K562 (cell line): Measurements from ENCODE around the gene HIVEP1. TPM values are rescaled to one million over a fixed set of nuclear protein-coding genes. Genes with fewer than 3 reads are reported as not detected.
A peak's percentile ranks its signal among the peaks of the same experiment; 100 is the strongest.

Source experiments
- ATF1 ChIP-seq, 2 experiments: fragments of 450-650 bp in 1 of 2; IDR thresholded peaks; 2 replicates each; pipeline ENCODE4 v1.6.1; 2016; ENCODE audit warnings: missing compliant biosample characterization in 1 of 2, missing genetic modification characterization in 1 of 2
- E2F6 ChIP-seq, 2 experiments: IDR thresholded peaks; 2 replicates each; pipeline ENCODE4 v1.6.1; 2011; ENCODE audit warnings: borderline replicate concordance in 1 of 2, control low read depth in 1 of 2, low read depth in 1 of 2, low read length in 1 of 2, mild to moderate bottlenecking in 1 of 2, mixed read lengths in 1 of 2, moderate library complexity in 1 of 2; ENCODE audit not compliant: insufficient read depth in 1 of 2, insufficient read length in 1 of 2, poor library complexity in 1 of 2, severe bottlenecking in 1 of 2; ENCODE audit errors: extremely low read depth in 1 of 2
- HOXB6 ChIP-seq: fragments of 250-450 bp; sonication (Bioruptor Pico); IDR thresholded peaks from 2 replicates; pipeline ENCODE4 v1.5.1; 2022; ENCODE audit warnings: mild to moderate bottlenecking, borderline replicate concordance
- KDM1A ChIP-seq, 2 experiments: fragments of 450-650 bp; IDR thresholded peaks; 2 replicates each; pipeline ENCODE4 v1.6.1; 2016; ENCODE audit warnings: mild to moderate bottlenecking in 2 of 2
- MEF2A ChIP-seq: IDR thresholded peaks from 2 replicates; pipeline ENCODE4 v1.6.1; 2011; ENCODE audit warnings: low read depth, mild to moderate bottlenecking, low read length, moderate library complexity; ENCODE audit not compliant: control insufficient read depth
- POLR2H ChIP-seq: IDR thresholded peaks from 2 replicates; pipeline ENCODE4 v1.6.1; 2016; ENCODE audit warnings: missing genetic modification characterization, low read depth, mild to moderate bottlenecking, control low read depth, missing compliant biosample characterization, moderate library complexity
- SAFB ChIP-seq: fragments of 200-400 bp; formaldehyde crosslinking; IDR thresholded peaks from 2 replicates; pipeline ENCODE4 v1.6.1; 2017; ENCODE audit warnings: low read depth, low read length, borderline replicate concordance
- SAP30 ChIP-seq: fragments of 200-600 bp; sonication (generic); IDR thresholded peaks from 2 replicates; pipeline ENCODE4 v1.6.1; 2012; ENCODE audit warnings: borderline replicate concordance, low read depth, mild to moderate bottlenecking, moderate library complexity, low read length, control low read depth, inconsistent platforms; ENCODE audit not compliant: insufficient read depth, poor library complexity, severe bottlenecking
- SMARCA5 ChIP-seq: fragments of 450-650 bp; IDR thresholded peaks from 2 replicates; pipeline ENCODE4 v1.6.1; 2016
- SP1 ChIP-seq: sonication (generic); formaldehyde crosslinking; IDR thresholded peaks from 2 replicates; pipeline ENCODE4 v1.8.1; 2022; ENCODE audit warnings: mild to moderate bottlenecking, missing genetic modification reagents
- STAG1 ChIP-seq: sonication (generic); formaldehyde crosslinking; IDR thresholded peaks from 2 replicates; pipeline ENCODE4 v1.5.0; 2020; ENCODE audit warnings: missing genetic modification reagents, borderline replicate concordance
- STAT5B ChIP-seq: fragments of 250-450 bp; sonication (Bioruptor Pico); IDR thresholded peaks from 2 replicates; pipeline ENCODE4 v1.8.0; 2021; ENCODE audit warnings: mild to moderate bottlenecking, inconsistent platforms
- THAP12 ChIP-seq: fragments of 250-450 bp; sonication (Bioruptor Pico); IDR thresholded peaks from 2 replicates; pipeline ENCODE4 v1.9.0; 2021; ENCODE audit warnings: mild to moderate bottlenecking, inconsistent platforms
- ZBTB2 ChIP-seq: fragments of 450-650 bp; IDR thresholded peaks from 2 replicates; pipeline ENCODE4 v1.6.1; 2016; ENCODE audit warnings: antibody characterized with exemption
- ZNF280B ChIP-seq: fragments of 250-450 bp; sonication (Bioruptor Pico); IDR thresholded peaks from 2 replicates; pipeline ENCODE4 v1.5.1; 2021; ENCODE audit warnings: mild to moderate bottlenecking
- ZNF766 ChIP-seq: fragments of 200-800 bp; sonication (Bioruptor generic); conservative IDR thresholded peaks from 2 replicates; pipeline ENCODE4 v1.6.1; 2016; ENCODE audit warnings: missing genetic modification characterization, missing compliant biosample characterization
- ZNF77 ChIP-seq: fragments of 250-450 bp; sonication (Bioruptor Pico); IDR thresholded peaks from 2 replicates; pipeline ENCODE4 v1.5.0; 2020
- ZNF830 ChIP-seq: fragments of 250-450 bp; sonication (Bioruptor Pico); IDR thresholded peaks from 2 replicates; pipeline ENCODE4 v1.5.0; 2021; ENCODE audit warnings: mild to moderate bottlenecking
- polyA plus RNA-seq, 8 experiments: library from polyadenylated mRNA; depleted of rRNA in 4 of 8; stranded (reverse) in 5 of 8; unstranded in 3 of 8; fragments of >200 nt; fragmentation: Nextera tagmentation in 2 of 8; fragmentation: Illumina TruSeq in 1 of 8; extraction: Ambion mirVana in 2 of 8; extraction: Trizol in 1 of 8; gene quantifications; 2 replicates each; pipeline versions ENCODE4 v1.2.1 to v1.2.3, GENCODE V29; 2011 to 2014; ENCODE audit warnings: inconsistent platforms in 1 of 8, missing spikeins in 1 of 8
- total RNA-seq, 7 experiments: library from RNA; depleted of rRNA in 6 of 7; stranded (reverse); fragments of >200 nt in 6 of 7; fragmentation: Illumina TruSeq in 2 of 7; extraction: Trizol in 2 of 7; gene quantifications; 2 replicates each; pipeline versions ENCODE4 v1.2.1 to v1.2.3, GENCODE V29; 2011 to 2021; ENCODE audit warnings: low replicate concordance in 1 of 7

The HIVEP1 gene
- total and polyA plus RNA-seq, 9 of the 15 experiments (the other 6 are each of a cell fraction or from before 2014, with no cell fraction given) = 6.0 to 33.3 (median 21.7) TPM

GRCh38 chr6:12008366-12009179 lies 3.5 kb upstream of the HIVEP1 start (continued):
- TF ChIP-seq ZNF280B (CRISPR knock-in tag) (no peak), ZNF766 (CRISPR knock-in tag) (peak; percentile 51; the same call in 1 of the 2 replicates), E2F6 (IDR thresholded peaks at IDR 0.05; ENCODE audit: borderline replicate concordance in 1 of 2, extremely low read depth in 1 of 2, insufficient read depth in 1 of 2, insufficient read length in 1 of 2, low read depth in 1 of 2, low read length in 1 of 2, poor library complexity in 1 of 2, severe bottlenecking in 1 of 2) (peak; percentile 52 to 77), MEF2A (no peak), ATF1 (CRISPR knock-in tag; IDR thresholded peaks at IDR 0.05) (no peak), ATF1 (tag; IDR thresholded peaks at IDR 0.05) (peak; percentile 63), ZNF77 (CRISPR knock-in tag) (no peak), SAFB (no peak), KDM1A (IDR thresholded peaks at IDR 0.05) (peak in 1 of 2 experiments; percentile 39; a peak in 1 of 4 replicates), SP1 (CRISPR knock-in tag) (peak; percentile 71), STAG1 (CRISPR knock-in tag) (no peak), STAT5B (CRISPR knock-in tag) (no peak), SAP30 (peak; percentile 55), ZBTB2 (peak; percentile 77; the same call in 1 of the 2 replicates), HOXB6 (CRISPR knock-in tag) (no peak), SMARCA5 (peak; percentile 20; the same call in 1 of the 2 replicates), POLR2H (tag) (peak; percentile 93), ZNF830 (CRISPR knock-in tag) (no peak), THAP12 (CRISPR knock-in tag) (no peak)
